ENCODE measurements around the gene UBR3. TPM values are rescaled to one million over a fixed set of nuclear protein-coding genes. Genes with fewer than 3 reads are reported as not detected.

Gene UBR3
- total RNA-seq, 1 experiment from 2014 or later, result 30.0 TPM

GRCh38 chr2:170038734-170039133 lies 211.5 kb downstream of the UBR3 start:
- no peak overlapping the region for H3K27ac Mint-ChIP-seq (ENCODE audit: low read depth, unreplicated experiment)
- no TSS peak for BruUV-seq (replicated peaks)
- intact Hi-C loops (cut with micrococcal nuclease), result no loop called here
- no peak for DNase-seq (ENCODE audit: unreplicated experiment)
- ChIA-PET POLR2A (interaction anchor here (0.6 to 1.3 kb wide), 2 partner anchors 10 to 176 kb away, joined by 3 to 4 read pairs; no protein-coding TSS in a partner anchor), CTCF (interaction anchor here (0.6 to 0.9 kb wide), 3 partner anchors 15 to 84 kb away, joined by 3 to 4 read pairs (median 4); no protein-coding TSS in a partner anchor)
- H3K9me3 Mint-ChIP-seq (ENCODE audit: unreplicated experiment), result no peaks in the 10 kb centered on the region
- no peaks in the 10 kb centered on the region for H3K4me1 Mint-ChIP-seq (ENCODE audit: insufficient read depth, unreplicated experiment)
- H3K4me3 Mint-ChIP-seq (ENCODE audit: unreplicated experiment), result no peak overlapping the region
- no peaks in the 10 kb centered on the region for H3K27me3 Mint-ChIP-seq (ENCODE audit: insufficient read depth, unreplicated experiment)
- H3K36me3 Mint-ChIP-seq (ENCODE audit: insufficient read depth, unreplicated experiment), result peaks cover 13% of the 10 kb centered on the region
- TF ChIP-seq CTCF (IDR thresholded peaks at IDR 0.05; ENCODE audit: unreplicated experiment), result no peak

DNA sequence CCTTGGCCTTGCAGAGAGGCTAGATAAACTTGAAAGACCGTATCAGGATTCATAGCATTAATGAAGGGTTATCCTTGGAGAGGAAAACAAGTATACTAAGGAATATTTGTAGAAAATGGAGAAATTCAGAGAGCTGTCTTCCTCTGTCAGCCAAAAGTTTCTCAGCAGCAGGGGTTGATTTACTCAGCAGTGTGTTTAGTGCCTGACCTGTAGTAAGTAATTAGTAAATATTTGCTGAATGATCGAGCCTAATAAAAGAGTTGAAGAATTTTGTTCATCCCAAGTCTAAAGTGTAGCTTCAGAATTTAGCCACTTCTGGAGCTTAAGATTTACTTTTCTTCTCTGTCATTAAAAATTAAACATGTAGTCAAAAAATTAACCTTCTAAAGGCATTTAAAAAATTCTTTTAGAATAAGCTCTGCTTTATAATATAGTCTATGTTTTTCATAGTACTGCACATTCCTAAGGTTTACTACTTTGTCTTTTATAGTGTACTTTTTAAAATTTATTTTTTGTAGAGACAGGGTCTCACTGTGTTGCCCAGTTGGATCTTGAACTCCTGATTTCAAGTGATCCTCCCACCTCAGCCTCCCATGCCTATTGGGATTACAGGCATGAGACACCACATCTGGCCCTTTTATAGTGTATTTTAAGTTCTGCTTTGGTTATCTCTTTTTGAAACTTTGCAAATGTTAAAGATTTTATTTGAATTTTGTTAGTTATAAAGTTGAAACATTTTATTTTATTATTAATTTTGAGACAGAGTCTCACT lies 212.3 kb downstream of the UBR3 start:
- Mint-ChIP-seq H3K27ac (ENCODE audit: low read depth, unreplicated experiment) (no peak overlapping the region), H3K9me3 (ENCODE audit: unreplicated experiment) (no peaks in the 10 kb centered on the region), H3K4me3 (ENCODE audit: unreplicated experiment) (no peak overlapping the region), H3K36me3 (ENCODE audit: insufficient read depth, unreplicated experiment) (peaks cover 12% of the 10 kb centered on the region), H3K4me1 (ENCODE audit: insufficient read depth, unreplicated experiment) (no peaks in the 10 kb centered on the region), H3K27me3 (ENCODE audit: insufficient read depth, unreplicated experiment) (no peaks in the 10 kb centered on the region)
- POLR2A ChIA-PET, result interaction anchor here (0.6 kb wide), 2 partner anchors 175 to 296 kb away, joined by 3 read pairs; no protein-coding TSS in a partner anchor
- no peak for DNase-seq (ENCODE audit: unreplicated experiment)
- intact Hi-C loops (cut with micrococcal nuclease), result no loop called here
- BruUV-seq (replicated peaks), result no TSS peak
- no peak for TF ChIP-seq CTCF (IDR thresholded peaks at IDR 0.05; ENCODE audit: unreplicated experiment)
- CTCF ChIA-PET, result interaction anchor here (0.6 to 0.7 kb wide), 2 partner anchors 15 to 84 kb away, joined by 3 to 4 read pairs; no protein-coding TSS in a partner anchor

- no peaks in the 10 kb centered on the region for H3K27me3 Mint-ChIP-seq (ENCODE audit: insufficient read depth, unreplicated experiment)
- peak overlapping the region; percentile 37 for H3K27ac Mint-ChIP-seq (ENCODE audit: low read depth, unreplicated experiment)
- intact Hi-C loops (cut with micrococcal nuclease), result no loop called here
- POLR2A ChIA-PET, result interaction anchor here (0.6 to 0.7 kb wide), 3 partner anchors 20 to 1551 kb away, joined by 3 read pairs; no protein-coding TSS in a partner anchor
- no TSS peak for BruUV-seq (replicated peaks)
- H3K9me3 Mint-ChIP-seq (ENCODE audit: unreplicated experiment), result no peaks in the 10 kb centered on the region
- DNase-seq (ENCODE audit: unreplicated experiment), result no peak
- no peak overlapping the region for H3K4me3 Mint-ChIP-seq (ENCODE audit: unreplicated experiment)
- TF ChIP-seq CTCF (IDR thresholded peaks at IDR 0.05; ENCODE audit: unreplicated experiment), result no peak
- CTCF ChIA-PET, result no interaction called here
- H3K36me3 Mint-ChIP-seq (ENCODE audit: insufficient read depth, unreplicated experiment), result peaks cover 12% of the 10 kb centered on the region
- H3K4me1 Mint-ChIP-seq (ENCODE audit: insufficient read depth, unreplicated experiment), result no peaks in the 10 kb centered on the region
Measured at GRCh38 chr2:170044751-170045478, 217.7 kb downstream of the UBR3 start.

DNA sequence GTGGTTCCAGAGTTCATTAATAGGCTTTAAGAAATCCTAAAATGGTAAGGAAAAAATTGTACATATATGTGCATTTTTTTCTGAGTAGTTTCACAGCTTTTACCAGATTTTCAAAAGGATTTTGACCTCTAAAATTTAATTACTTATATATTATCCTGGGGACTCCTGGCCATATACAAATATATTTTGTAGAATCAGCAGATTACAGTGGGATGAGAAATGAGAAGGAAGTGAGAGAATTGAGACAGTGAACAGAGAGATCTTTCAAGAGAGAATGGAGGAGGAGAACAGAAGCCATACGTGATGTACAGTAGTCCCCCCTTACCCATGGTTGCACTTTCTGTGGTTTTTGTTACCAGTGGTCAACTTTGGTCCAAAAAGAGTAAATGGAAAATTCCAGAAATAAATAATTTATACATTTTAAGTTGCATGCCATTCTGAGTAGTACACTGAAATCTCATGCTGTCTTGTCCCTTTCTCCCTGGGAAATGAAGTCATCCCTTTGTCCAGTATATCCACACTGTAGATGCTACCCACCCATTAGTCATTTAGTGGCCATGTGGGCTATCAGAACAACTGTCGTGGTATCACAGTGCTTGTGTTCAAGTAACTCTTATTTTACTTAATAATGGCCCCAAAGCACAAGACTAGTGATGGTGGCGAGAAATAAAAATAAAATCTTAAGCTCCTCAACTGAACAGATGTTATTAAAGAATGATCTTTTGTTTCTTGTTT lies 220.2 kb downstream of the UBR3 start:
- Mint-ChIP-seq H3K27me3 (ENCODE audit: insufficient read depth, unreplicated experiment) (no peaks in the 10 kb centered on the region), H3K36me3 (ENCODE audit: insufficient read depth, unreplicated experiment) (peaks cover 10% of the 10 kb centered on the region), H3K4me3 (ENCODE audit: unreplicated experiment) (no peak overlapping the region), H3K27ac (ENCODE audit: low read depth, unreplicated experiment) (no peak overlapping the region), H3K9me3 (ENCODE audit: unreplicated experiment) (no peaks in the 10 kb centered on the region), H3K4me1 (ENCODE audit: insufficient read depth, unreplicated experiment) (peaks cover 6% of the 10 kb centered on the region)
- no peak for TF ChIP-seq CTCF (IDR thresholded peaks at IDR 0.05; ENCODE audit: unreplicated experiment)
- DNase-seq (ENCODE audit: unreplicated experiment), result no peak
- intact Hi-C loops (cut with micrococcal nuclease), result no loop called here
- CTCF ChIA-PET, result no interaction called here
- BruUV-seq (replicated peaks), result no TSS peak
- POLR2A ChIA-PET, result no interaction called here

Measured in MCF 10A (cell line).